Measurements from ENCODE around the gene ABI3BP.

ABI3BP gene

DNA sequence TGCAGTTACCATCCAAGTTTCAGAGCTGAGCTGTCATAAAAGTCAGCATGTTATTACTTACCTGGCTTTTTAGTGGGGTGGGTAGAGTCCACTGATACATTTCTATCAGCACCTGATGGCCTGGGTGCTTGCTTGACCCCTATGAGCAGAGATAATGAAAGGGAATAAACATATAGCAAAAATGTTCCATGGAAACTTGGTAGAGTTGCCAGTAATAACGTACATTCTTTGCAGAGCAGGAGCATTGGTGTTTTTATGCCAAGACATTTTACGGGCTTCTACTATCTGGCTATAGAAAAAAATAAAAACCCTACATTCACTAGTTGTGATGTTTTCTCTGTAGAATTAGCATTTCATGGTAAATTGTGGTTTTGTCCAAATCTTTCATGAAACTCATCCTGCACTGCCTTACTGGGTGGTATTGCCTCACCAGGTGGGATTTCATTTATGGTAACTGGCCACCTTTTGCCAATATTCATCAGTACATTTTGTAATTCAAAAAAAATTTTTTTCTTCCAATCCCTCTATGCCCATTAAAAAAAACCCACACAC is 213.1 kb downstream of the ABI3BP start:
- no peak for DNase-seq (ENCODE audit: low read depth in 1 of 2, low spot score in 1 of 2)

- DNase-seq (ENCODE audit: low read depth in 1 of 2, low spot score in 1 of 2), result no peak
Observed at GRCh38 chr3:100779480-100779879, 213.7 kb downstream of the ABI3BP start.

GRCh38 chr3:100777271-100777670 is 215.9 kb downstream of the ABI3BP start:
- DNase-seq (ENCODE audit: low read depth in 1 of 2, low spot score in 1 of 2), result no peak

DNA sequence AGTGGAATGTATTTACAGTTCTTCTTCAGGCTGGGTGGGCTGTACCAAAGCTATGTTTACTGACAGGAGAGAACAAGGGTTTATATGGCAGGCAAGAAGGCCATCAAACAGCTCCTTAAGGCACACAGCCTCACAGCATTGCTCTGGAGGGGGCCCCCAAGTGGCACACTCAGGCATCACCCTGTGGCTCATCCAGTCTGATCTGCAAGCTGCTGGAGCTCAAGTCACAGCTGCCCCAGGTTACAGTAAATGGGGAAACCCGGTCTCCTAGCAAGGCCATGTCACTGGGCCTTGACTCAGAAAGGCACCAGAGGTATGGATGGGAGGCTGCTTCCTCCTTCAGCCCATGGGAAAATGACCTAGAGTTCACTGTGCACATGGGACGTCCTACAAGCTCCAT is 216.5 kb downstream of the ABI3BP start:
- no peak for DNase-seq (ENCODE audit: low read depth in 1 of 2, low spot score in 1 of 2)

GRCh38 chr3:100776097-100776729 is 217.0 kb downstream of the ABI3BP start:
- DNase-seq (ENCODE audit: low read depth in 1 of 2, low spot score in 1 of 2), result no peak

- DNase-seq (ENCODE audit: low read depth in 1 of 2, low spot score in 1 of 2), result no peak
Observed at GRCh38 chr3:100775669-100776068, 217.6 kb downstream of the ABI3BP start.

- no peak for DNase-seq (ENCODE audit: low read depth in 1 of 2, low spot score in 1 of 2)
Observed at GRCh38 chr3:100775226-100775625, 218.0 kb downstream of the ABI3BP start.

DNA sequence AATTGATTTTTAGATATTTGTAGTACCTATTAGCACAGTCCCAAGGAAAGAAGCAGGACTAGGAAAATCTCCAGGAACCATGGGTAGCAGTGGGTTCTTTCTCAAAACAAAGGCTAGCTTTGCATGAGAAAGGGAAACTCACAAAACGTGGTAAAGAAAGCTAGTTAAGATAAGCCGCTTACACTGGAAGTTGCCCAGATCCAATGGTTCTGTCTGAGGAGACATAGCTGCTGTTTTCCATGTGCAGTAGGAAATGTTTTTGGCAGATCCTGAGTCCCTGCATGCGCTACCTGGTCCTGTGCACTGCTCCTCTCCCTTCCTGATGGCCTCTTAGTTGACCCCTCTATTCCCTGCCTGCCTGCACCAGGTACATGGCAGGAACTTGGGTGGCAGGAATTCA is 223.5 kb downstream of the ABI3BP start:
- DNase-seq (ENCODE audit: low read depth in 1 of 2, low spot score in 1 of 2), result no peak

DNA sequence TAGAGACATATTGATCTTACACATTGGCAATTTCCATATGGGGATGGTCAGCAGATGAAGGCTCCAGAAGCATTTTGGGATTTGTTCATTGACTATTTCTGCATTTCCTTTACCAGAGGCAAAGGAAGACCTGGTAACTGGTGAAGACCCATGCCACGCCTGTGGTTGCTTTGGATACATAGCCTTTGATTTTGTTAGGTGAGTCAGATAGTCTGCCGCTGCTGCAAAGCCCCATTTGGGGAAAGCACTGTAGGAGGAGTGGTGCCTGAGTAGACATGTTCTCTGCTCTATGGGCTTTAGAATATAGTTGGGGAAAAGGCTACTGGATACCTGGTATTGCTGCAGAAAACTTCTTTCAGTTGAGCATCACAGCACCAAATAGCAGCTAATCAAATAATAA is 227.2 kb downstream of the ABI3BP start:
- DNase-seq (ENCODE audit: low read depth in 1 of 2, low spot score in 1 of 2), result no peak

DNA sequence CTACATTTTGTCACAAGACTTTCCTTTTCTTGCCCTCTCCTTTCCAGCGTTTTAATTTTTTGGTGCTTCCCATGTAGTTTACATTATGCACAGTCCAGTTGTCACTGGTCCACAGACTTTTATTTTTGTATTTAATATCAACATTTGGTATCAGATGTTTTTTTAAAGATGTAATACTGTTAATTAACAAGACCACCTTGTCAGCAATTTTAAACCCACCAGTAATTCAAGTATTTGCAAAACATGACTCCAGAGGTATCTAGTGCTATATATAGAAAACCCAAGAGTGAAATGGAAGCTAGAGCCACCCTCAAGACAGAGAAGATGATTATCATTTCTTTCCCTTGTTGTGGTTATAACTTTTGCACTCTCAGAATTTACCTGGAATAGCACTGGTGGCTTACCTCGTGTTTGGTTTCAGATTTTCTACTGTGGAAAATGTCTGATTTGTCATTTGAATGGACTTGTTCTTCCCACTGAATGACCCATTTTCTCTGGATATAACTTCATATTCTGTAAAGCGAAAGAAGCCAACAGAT is 227.7 kb downstream of the ABI3BP start:
- DNase-seq (ENCODE audit: low read depth in 1 of 2, low spot score in 1 of 2), result no peak

DNA sequence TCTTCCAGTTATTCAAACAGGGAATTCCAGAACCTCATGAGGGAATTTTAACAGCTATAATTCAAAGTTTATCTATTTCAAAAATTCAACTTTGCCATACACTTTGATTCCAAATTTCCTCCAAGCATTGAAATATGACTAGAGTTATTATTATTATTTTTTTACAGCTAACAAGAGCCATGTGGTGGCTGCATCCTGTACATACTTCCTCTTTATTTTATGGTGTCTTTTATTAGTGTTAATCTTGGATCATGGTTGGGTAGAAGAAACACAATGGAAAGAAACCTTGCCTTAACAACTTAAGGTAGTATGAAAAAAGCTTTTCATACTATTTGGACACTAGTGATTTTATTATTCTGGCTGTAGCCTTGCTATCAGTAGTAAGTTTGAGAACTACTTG is 231.3 kb downstream of the ABI3BP start:
- DNase-seq (ENCODE audit: low read depth in 1 of 2, low spot score in 1 of 2), result no peak

- DNase-seq (ENCODE audit: low read depth in 1 of 2, low spot score in 1 of 2), result no peak
Observed at GRCh38 chr3:100761211-100761942, 231.8 kb downstream of the ABI3BP start.

DNA sequence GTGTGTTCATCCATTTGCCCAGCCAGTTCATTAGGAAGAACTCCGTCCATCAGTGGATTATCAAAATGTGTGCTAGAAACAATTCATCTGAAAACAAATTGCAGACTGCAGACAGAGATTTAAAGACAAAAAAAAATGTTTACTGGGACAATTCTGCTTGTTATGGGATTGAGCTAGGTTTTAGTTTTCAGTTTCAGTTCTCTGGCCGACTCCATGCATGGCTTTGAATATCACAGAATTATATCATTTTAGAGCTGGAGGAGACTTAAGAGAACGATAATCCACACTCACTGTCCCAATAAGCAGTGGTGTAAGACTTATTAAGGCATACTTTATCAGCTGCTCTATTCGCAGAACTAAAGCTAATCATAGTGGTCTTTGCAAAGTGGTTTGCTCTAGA is 232.8 kb downstream of the ABI3BP start:
- DNase-seq (ENCODE audit: low read depth in 1 of 2, low spot score in 1 of 2), result no peak

- DNase-seq (ENCODE audit: low read depth in 1 of 2, low spot score in 1 of 2), result no peak
Observed at GRCh38 chr3:100759950-100760349, 233.3 kb downstream of the ABI3BP start.

DNA sequence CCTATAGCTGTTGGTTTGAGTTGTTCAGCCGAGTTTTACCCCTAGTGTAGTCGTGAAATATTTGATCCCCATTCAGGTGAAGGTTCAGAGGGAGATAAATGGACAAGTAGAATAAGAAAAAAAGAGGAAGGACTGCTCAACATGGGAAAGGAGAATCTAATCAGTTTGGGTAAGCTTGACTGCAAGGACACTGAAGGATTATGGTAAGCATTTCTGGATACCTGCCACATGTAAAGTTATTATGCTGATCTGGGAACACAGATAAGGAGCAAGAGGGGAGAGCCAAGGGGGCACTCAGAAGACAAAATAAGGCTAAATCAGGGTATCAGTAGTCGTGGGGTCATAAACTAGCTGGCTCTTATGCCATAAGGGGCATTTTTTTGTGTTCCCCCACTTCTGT is 234.1 kb downstream of the ABI3BP start:
- no peak for DNase-seq (ENCODE audit: low read depth in 1 of 2, low spot score in 1 of 2)

GRCh38 chr3:100756441-100756840 is 236.8 kb downstream of the ABI3BP start:
- DNase-seq (ENCODE audit: low read depth in 1 of 2, low spot score in 1 of 2), result no peak

DNA sequence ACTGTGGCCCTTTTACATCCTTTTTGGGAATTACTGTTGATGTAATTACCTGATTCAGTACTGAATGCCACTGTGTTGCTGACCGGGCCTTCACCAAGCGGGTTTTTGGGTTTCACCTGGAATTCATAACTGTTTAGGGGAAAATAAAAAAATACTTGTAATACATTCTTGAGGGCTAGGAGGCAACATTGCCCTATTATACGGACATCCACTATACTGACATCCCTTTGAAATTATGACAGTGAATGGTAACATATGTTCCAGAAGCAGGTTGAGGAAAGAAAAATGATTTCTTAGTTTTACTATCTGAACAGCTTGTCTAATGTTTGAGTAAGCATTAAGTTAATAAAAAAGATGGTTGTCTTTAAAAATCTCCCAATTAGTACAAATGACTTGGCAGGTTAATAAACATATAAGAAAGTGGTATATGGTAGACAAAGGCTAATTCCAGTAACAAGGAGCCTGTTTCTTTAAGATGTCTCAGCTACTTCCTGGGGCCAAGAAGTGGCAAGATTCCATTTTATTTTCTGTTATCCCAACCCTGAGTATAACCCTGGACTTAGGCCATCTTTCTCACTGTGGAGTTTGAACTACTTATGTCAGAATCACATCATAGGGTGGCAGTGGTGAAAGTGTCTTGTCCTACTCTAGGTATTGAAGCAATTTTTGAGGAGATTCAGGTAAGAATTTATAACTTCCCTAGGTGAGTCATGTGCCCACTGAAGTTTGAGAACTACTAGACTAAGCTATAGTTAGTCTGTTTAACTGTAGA is 238.5 kb downstream of the ABI3BP start:
- DNase-seq (ENCODE audit: low read depth in 1 of 2, low spot score in 1 of 2), result no peak

- DNase-seq (ENCODE audit: low read depth in 1 of 2, low spot score in 1 of 2), result no peak
Observed at GRCh38 chr3:100753846-100754245, 239.4 kb downstream of the ABI3BP start.

- no peak for DNase-seq (ENCODE audit: low read depth in 1 of 2, low spot score in 1 of 2)
Observed at GRCh38 chr3:100748967-100749366, 244.3 kb downstream of the ABI3BP start.

GRCh38 chr3:100748220-100748619 is 245.0 kb downstream of the ABI3BP start:
- DNase-seq (ENCODE audit: low read depth in 1 of 2, low spot score in 1 of 2), result no peak

GRCh38 chr3:100746092-100746491 is 247.1 kb downstream of the ABI3BP start:
- no peak for DNase-seq (ENCODE audit: low read depth in 1 of 2, low spot score in 1 of 2)

GRCh38 chr3:100745617-100746016 is 247.6 kb downstream of the ABI3BP start:
- no peak for DNase-seq (ENCODE audit: low read depth in 1 of 2, low spot score in 1 of 2)
